Measurements from ENCODE around the gene RCC2. TPM values are rescaled to one million over a fixed set of nuclear protein-coding genes. Genes with fewer than 3 reads are reported as not detected.

RCC2 gene
- total and polyA plus RNA-seq, 2 of the 4 experiments (the other 2 are of a cell fraction) = 24.0 to 38.9 TPM

- Histone ChIP-seq H3K4me1 (ENCODE audit: control insufficient read depth, insufficient read depth, low read length) (peaks cover 17% of the 10 kb centered on the region), H2AK9ac (replicated peaks; ENCODE audit: low read depth, low read length, poor library complexity) (peak overlapping the region; percentile 8), H2AFZ (replicated peaks; ENCODE audit: low read length, poor library complexity) (no peak overlapping the region), H3K23ac (ENCODE audit: low read depth, low read length) (peak overlapping the region; percentile 71), H3K9ac (ENCODE audit: low read depth, low read length) (peak overlapping the region; percentile 87; the same call in 1 of the 2 replicates), H3K4me2 (ENCODE audit: low read depth, low read length) (peak overlapping the region; percentile 97), H3K4me3 (ENCODE audit: insufficient read depth, low read depth, low read length) (peak overlapping the region; percentile 90), H2BK20ac (ENCODE audit: low read depth, low read length) (no peak overlapping the region), H3K14ac (replicated peaks; ENCODE audit: low read depth, low read length) (peak overlapping the region; percentile 61; the same call in 1 of the 2 replicates), H3K4ac (ENCODE audit: low read depth, low read length) (peak overlapping the region; percentile 7; the same call in 1 of the 2 replicates), H3K27ac (ENCODE audit: insufficient read depth, low read length) (peak overlapping the region; percentile 83; the same call in 1 of the 2 replicates), H2BK15ac (ENCODE audit: low read depth, low read length) (no peak overlapping the region), H3K79me1 (ENCODE audit: low read depth in 1 of 2, low read length in 2 of 2) (peaks cover 12 to 52% of the 10 kb centered on the region in 2 experiments), H2AK5ac (ENCODE audit: low read depth, low read length) (no peak overlapping the region; the same call in 1 of the 2 replicates), H3K18ac (ENCODE audit: low read depth, low read length) (no peak overlapping the region), H2BK5ac (ENCODE audit: low read depth, low read length, poor library complexity, severe bottlenecking) (no peak overlapping the region), H2BK120ac (ENCODE audit: low read depth, low read length) (no peak overlapping the region), H4K20me1 (ENCODE audit: insufficient read depth, low read length) (peaks cover 43% of the 10 kb centered on the region), H3K27me3 (ENCODE audit: control insufficient read depth, insufficient read depth, low read length) (no peaks in the 10 kb centered on the region), H3K9me1 (ENCODE audit: insufficient read depth, low read length) (peaks cover 12% of the 10 kb centered on the region; the same call in 1 of the 2 replicates), H4K8ac (ENCODE audit: low read depth in 2 of 2, low read length in 2 of 2) (peak overlapping the region; percentile 45 to 59; a peak in 2 of 4 replicates), H3K9me3 (ENCODE audit: control insufficient read depth, insufficient read depth, low read length) (no peaks in the 10 kb centered on the region), H4K5ac (ENCODE audit: low read depth, low read length) (peak overlapping the region; percentile 49; the same call in 1 of the 2 replicates), H3K56ac (ENCODE audit: extremely low read depth, insufficient read depth, low read length) (peak overlapping the region; percentile 54), H4K91ac (ENCODE audit: insufficient read depth, low read depth, low read length) (no peak overlapping the region), H3K36me3 (ENCODE audit: control insufficient read depth, insufficient read depth, low read length) (peaks cover 28% of the 10 kb centered on the region)
- intact Hi-C loops (cut with micrococcal nuclease) (loop anchor here (5.0 kb wide), 1 partner anchor 171 kb away; no protein-coding TSS in a partner anchor), in situ Hi-C loops (cut with MboI; ENCODE audit: low sequenced_read_pairs) (no loop called here), dilution Hi-C loops (cut with HindIII; ENCODE audit: low sequenced_read_pairs, unreplicated experiment) (no loop called here)
- no peak for DNase-seq
- no TSS peak for BruUV-seq (replicated peaks)
- ChIA-PET CTCF (interaction anchor here (0.7 kb wide), 1 partner anchor 18 kb away, joined by 3 read pairs; no protein-coding TSS in a partner anchor), POLR2A (ENCODE audit: unreplicated experiment) (no interaction called here)
- 29% methylated on average over 2 of the region's 13 CpGs; no CpG with 5 or more reads in 1 of the 2 experiments for WGBS, 2 experiments (ENCODE audit: extremely low coverage in 2 of 2, insufficient read length in 1 of 2)
- no peak for ATAC-seq (ENCODE audit: low read depth)
- TF ChIP-seq NFE2L2 (IDR thresholded peaks at IDR 0.05; ENCODE audit: low read depth, low read length) (no peak), MAZ (IDR thresholded peaks at IDR 0.05; ENCODE audit: borderline replicate concordance, low read depth, low read length) (no peak), RCOR1 (IDR thresholded peaks at IDR 0.05; ENCODE audit: insufficient replicate concordance, low read length) (no peak), FOS (IDR thresholded peaks at IDR 0.05; ENCODE audit: low read depth, low read length) (no peak), RAD21 (IDR thresholded peaks at IDR 0.05; ENCODE audit: low read length) (no peak), BHLHE40 (IDR thresholded peaks at IDR 0.05; ENCODE audit: low read depth, low read length) (no peak), CHD1 (IDR thresholded peaks at IDR 0.05; ENCODE audit: low read depth, low read length) (no peak), POLR2A (IDR thresholded peaks at IDR 0.05; ENCODE audit: low read depth, low read length) (no peak), RFX5 (IDR thresholded peaks at IDR 0.05; ENCODE audit: low read depth, low read length) (no peak), CTCF (conservative IDR thresholded peaks at IDR 0.05; ENCODE audit: low read depth, low read length) (no peak), CEBPB (IDR thresholded peaks at IDR 0.05; ENCODE audit: low read depth, low read length) (no peak), MAFK (IDR thresholded peaks at IDR 0.05; ENCODE audit: low read depth, low read length) (no peak)
- TF ChIP-seq, protein P1, sequence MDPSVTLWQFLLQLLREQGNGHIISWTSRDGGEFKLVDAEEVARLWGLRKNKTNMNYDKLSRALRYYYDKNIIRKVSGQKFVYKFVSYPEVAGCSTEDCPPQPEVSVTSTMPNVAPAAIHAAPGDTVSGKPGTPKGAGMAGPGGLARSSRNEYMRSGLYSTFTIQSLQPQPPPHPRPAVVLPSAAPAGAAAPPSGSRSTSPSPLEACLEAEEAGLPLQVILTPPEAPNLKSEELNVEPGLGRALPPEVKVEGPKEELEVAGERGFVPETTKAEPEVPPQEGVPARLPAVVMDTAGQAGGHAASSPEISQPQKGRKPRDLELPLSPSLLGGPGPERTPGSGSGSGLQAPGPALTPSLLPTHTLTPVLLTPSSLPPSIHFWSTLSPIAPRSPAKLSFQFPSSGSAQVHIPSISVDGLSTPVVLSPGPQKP (IDR thresholded peaks at IDR 0.05; ENCODE audit: borderline replicate concordance, low read depth, low read length) = no peak
- TF ChIP-seq, protein P2, sequence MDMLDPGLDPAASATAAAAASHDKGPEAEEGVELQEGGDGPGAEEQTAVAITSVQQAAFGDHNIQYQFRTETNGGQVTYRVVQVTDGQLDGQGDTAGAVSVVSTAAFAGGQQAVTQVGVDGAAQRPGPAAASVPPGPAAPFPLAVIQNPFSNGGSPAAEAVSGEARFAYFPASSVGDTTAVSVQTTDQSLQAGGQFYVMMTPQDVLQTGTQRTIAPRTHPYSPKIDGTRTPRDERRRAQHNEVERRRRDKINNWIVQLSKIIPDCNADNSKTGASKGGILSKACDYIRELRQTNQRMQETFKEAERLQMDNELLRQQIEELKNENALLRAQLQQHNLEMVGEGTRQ (IDR thresholded peaks at IDR 0.05; ENCODE audit: low read depth, low read length) = no peak
Measured at GRCh38 chr1:17436380-17437174, 2.9 kb downstream of the RCC2 start.
